Renal cortical epithelial cell (primary cell): ENCODE results near the gene COL17A1. TPM values are rescaled to one million over a fixed set of nuclear protein-coding genes. Genes with fewer than 3 reads are reported as not detected.
A peak's percentile ranks its signal among the peaks of the same experiment; 100 is the strongest.

Source experiments
- DNase-seq: peaks from one replicate; pipeline ENCODE4 v3.0.0-alpha.2; 2011; ENCODE audit warnings: low read depth
- total RNA-seq: library from RNA; depleted of rRNA; stranded (reverse); fragments of >200 nt; gene quantifications from 2 replicates; pipeline ENCODE4 v1.2.3, GENCODE V29; 2014

COL17A1 gene
- total RNA-seq, 1 donor from 2014 or later = 0.89 TPM

DNA sequence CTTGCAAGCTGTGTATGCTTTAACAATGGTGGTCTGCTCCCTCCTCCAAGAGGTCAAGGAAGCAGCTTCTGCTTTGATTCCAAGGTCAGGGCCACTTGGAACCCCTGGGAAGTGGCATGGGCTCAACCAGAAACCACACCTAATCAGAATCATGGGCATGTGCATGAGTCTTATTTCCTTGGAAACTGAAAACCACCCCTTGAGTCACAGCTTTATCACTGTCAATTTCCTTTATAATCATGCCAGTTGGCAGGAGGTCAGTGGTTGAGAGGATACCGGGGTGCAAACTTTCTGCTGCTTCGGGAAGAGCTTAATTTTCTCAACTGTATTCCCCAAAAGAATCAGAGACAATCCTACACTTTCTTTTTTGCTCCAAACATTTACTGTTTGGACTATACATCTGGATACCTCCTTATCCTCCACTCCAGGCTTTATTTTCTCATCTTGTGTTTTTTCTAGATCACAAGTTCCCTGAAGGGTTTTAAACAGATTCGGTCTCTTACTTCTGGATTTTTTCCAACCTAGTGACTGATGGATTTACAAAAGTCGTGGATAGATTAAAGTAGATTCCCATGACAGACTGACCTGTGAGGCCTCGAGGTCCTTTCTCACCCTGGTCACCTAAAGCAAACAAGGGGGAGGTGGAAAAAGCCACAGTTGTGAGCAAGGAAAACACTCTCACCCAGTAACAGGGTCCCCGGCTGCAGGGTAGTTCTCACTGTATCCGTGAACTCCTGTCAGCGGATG lies 36.0 kb downstream of the COL17A1 start:
- peak; percentile 82 for DNase-seq

DNA sequence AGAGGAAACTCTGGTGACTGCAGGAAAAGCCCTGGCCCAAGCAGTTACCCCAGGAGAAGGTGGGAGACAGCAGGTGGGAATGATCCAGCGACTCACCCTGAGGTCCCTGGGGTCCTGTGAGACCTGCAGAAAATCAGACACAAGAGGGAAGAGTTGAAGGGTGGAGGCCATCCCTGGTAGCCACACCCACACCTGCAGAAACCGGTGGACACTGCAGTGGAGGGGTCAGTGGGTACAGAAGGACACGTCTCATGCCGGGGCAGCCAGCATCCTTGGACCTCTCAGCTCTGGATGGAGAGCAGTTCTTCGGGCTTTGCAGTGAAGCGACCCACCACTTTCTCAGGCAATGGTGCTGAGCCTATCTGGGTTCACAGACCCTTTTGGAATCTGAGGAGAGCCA lies 39.0 kb downstream of the COL17A1 start:
- no peak for DNase-seq

DNA sequence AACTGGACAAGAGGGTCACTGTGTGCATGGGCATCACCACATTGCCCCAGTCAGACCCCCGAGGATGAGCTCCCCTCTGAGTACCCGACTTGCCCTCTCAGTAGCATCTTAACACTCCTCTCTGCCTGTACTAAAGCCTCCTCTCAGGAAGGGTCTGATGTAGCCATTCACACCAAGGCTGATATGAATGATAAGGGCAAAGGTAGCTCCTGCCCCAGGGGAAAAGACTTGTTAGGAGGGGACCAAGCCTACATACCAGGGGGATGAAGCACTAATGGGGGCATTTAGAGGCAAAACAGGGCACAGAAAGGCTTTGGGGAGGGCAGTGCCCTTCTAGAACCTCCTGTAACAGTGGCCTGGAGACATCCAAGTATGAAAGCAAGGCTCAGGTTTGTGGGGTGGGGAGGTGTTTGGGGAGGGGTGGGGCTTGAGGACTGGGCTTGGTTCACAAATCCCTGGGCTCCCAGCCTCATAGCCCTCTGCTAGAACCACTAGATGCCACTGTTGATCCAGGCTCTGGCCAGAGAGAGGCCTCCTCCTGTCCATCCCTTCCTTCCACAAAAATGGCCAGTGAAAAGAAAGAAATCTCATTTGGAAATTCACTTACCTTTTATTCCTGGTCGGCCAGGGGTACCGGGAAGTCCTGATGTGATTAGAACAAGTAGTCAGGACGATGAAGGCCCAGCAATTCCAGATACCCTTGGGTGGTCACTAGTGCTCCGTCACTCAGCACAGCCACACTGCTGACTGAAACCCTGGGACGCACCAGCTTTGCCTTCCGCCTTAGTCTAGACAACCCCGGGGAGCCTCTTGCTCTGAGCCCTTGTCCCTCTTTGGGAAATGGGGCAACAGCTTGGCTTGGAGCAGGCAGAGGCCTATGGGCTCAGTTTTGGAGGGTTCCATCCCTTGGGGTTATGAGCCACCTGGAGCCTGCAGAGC lies 40.3 kb downstream of the COL17A1 start:
- peak; percentile 64 for DNase-seq

DNA sequence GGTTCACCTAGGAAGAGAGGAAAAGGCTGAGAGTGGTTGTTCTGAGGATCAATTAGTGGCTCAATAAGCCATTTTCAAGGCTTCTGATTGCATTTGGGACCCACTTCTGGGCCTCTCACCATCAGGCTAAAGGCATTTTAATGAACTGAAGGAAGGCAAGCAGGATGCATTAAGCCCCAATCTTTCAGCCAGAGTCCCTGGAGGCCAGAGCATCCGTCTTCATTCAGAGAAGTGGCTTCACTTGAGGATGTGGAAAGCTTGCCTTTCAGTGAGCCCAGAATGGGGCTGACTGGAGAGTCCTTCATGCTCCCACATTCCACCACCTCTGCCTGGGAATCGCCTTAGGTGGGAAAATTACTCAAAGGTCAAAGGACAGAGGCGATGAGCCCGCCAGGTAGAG lies 41.8 kb downstream of the COL17A1 start:
- no peak for DNase-seq

DNA sequence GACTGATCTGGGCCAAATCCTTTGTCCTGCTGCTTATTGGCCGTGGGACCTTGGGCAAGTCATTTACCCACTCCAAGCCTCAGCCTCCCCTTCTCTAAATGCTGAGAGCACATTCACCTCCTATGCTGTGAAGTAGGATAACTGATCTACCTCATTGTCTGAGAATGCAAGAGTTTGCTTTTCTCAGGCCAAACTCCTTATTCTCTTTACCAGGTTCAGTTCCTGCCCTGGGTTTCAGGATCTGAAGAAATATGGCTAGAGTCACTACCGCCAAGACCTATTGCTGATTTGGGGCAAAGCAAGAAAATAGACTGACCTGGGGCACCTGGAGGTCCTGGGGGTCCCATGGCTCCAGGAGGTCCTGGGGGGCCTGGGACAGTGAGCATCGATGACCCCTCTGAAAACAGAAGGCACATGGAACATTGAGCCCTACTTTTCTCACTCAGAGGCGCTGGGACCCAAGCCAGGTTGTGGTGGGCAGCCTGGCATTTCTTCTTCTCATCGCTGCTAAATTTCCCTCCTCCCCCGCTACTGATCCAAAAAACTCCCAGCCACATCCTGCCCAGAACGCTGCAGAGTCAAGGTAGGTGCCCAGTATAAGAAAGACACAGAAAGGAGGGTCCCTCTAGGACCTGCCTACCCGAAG lies 42.4 kb downstream of the COL17A1 start:
- DNase-seq = no peak

DNA sequence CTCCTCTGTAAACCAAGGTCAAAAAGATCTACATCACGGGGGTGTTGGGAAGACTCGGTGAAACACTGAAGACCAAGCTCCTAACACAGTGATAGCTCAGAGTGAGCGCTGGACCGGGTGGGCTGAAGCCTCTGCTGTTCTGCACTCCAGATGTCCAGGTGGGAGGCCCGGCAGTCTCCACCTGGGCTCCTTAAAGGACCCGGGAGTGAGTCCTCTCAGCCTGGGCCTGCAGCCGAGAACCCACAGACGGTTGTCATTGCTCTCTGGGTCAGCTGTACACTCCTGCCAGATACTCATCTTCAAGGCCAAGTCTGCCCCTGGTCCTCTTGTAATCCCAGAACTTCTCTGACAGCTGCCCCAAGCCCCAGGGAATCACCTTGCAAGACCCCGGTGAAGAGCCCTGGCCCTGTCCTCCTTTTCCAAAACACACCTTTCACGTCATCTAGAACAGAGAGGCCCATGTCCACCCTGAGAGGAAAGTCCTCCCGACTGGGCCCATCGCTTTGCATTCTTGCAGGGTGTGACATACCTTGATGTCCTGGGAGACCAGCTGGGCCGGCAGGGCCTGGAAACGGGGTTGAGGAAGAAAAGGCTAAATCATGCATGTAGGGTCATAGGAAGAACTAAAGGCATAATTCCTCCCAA lies 43.7 kb downstream of the COL17A1 start:
- DNase-seq = no peak

DNA sequence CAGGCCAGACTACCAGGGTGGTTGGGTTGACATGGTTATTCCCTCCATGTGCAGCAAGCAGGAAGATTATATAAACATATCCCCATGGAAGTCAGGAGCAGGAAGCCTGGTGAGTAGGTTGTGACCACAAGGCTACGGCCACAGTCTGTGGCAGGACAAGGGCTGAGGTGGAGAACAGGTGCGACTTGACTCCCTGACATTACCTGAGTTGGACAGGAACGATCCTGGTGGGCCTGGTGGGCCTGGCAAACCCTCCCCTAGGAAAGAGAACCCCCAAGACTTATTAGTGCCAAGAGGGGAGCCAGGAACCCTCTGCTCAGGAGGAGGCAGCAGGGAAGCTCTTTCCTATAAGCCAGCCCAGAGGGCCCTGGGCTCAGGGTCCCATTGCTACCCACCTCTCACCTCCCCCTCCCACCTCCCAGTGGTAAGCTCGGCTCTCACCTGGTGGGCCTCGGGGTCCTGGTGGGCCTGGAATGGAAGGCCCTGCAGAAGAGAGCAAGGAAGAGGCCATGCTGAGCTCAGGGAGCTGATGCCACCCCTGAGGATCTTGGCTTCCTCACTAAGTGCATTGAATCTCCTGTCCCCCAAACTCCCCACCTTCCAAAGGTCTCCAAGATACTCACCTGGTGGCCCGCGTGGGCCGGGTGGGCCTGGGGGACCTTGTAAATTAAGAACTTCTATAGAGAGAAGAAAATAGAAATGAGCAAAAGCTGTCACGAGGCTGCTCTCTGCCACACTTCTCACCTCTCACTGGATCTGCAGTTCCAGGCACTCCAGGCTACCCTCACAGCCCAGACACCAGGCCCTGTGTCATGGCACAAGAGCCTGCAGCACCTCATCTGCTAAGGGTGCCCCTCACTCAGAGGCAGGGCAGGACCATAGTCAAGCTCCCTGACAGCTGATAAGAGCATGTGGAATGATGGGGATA lies 44.6 kb downstream of the COL17A1 start:
- no peak for DNase-seq

DNA sequence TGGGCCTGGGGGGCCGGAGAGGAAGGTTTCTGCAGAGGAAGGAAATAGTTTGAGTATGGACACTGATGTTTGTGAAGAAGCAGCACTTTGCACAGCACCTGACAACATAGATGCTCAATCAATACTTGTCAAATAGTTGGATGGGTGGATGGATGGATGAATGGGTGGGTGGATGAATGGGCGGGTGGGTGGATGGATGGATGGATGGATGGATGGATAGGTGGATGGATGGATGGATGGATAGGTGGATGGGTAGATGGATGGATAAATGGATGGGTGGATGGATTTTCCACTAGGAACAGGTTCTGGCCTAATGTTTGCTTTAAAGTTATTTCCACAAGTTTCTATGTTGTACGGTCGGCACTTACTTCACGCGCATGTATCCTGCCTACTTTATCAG lies 45.3 kb downstream of the COL17A1 start:
- DNase-seq = no peak

DNA sequence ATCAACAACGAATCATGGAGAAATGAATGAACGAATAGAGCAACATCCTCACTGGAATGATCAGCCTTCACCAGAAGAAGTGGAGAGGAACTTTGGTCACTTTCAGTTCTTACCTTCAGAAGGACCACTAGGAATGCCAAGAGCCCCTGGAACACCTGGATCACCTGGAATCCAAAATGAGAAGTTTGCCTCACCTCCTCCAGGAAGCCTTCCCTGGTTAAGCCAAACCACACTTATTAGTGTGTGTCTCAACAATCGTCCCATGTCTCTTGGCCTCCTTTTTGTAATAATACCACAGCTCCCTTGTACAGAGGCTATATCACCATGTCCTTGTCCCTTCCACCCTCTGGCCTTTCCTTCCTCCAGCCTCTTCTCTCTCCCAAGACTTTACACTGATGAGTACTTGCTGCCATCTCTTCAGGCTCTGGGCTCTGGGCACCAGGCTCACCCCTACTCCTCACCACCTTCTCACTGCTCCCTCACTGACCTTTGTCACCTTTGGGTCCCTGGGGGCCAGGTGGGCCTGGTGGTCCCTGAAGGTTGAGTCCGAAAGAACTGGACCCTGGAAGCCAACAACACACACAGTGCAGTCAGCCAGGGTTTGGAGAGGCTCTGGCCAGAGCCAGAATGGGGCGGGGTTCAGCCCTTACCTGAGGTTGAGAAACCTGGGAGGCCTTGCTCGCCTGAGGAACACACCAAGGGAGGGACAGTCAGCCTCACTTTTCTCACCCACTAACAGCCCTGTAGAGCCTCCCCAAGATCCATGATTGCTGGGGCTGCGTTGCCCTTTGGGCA lies 46.5 kb downstream of the COL17A1 start:
- no peak for DNase-seq

DNA sequence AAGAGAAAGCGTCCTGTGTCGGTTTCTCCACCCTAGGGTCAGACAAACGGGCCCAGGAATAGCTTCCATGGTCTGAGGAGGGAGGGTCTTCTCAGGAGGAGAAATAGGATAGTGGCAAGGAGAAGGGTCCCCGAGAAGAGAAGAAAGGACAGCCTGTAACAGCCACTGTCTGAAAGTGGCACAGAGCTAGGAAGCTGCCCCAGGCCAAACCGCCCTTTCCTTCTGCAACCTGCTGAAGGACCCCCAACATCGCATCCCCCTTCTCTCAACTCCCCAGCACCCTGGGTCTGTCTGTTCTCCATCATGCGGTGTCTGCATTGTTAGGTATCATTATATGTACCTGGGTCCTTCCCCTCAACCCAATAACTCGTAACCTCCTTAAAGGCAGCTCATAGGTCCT lies 47.1 kb downstream of the COL17A1 start:
- DNase-seq = no peak

DNA sequence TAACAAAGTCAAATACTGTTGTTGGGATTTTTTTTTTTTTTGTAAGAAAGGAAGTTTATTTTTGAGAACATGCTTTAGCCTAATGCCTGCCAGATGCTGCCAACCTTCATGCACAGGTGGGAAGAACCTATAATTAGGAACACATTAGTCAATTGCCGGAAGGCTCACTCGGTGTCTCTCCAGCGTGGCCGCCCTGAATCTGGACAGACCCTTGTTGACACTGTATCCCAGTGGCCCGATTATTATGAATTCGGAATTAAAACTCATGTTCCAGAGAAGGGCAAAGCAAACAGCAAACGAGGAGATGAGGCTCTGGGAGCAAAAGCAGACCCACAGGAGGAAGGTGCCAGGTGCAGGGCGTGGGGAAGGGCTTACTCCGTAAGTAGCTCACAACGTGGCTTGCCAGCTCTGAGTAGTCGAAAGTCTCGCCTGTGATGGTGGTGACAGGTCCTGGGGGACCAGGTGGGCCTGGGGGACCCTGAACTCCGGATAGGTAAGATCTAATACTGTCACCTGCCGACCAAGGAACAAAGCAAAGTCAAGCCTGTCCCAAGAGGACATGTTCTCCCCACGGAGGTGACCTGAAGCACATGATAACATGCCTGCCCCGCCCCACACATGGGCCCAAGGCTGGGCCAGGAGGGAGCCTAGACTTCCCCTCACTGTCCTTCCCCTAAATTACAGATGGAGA lies 48.3 kb downstream of the COL17A1 start:
- no peak for DNase-seq

DNA sequence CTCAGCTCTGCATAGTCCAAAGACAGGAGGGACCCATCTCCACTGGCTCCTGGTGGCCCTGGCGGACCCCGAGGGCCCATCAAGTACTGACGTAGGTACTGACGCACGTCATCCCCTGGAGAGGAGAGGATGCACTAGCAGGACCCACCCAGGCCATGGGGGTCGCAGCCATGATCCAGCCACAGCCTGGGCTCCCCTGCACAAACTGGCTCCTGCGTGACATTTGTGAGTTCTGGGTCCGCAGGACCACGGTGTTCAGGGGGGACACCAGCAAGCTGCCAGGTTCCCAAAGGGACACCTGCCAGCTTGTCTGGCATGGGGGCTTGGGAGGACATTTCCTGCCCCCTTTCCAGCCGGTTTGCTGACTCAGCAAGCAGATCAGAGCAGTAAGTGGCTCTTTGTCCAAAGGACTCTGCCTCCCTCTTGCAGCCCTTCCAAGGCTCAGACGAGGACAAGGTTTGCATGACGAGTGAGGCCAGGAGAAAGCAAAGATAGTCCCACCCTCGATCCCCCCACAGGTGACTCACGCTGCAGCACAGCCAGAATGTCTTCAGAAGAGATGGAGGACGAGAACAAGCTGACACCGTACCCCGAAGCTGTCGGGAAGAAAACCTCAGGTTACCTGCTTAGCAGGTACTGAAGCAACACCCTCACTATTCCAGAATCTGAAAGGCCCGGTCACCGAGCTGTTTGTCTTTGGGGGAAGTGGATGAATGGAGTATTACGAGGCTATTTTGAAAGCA lies 49.0 kb downstream of the COL17A1 start:
- DNase-seq = no peak

DNA sequence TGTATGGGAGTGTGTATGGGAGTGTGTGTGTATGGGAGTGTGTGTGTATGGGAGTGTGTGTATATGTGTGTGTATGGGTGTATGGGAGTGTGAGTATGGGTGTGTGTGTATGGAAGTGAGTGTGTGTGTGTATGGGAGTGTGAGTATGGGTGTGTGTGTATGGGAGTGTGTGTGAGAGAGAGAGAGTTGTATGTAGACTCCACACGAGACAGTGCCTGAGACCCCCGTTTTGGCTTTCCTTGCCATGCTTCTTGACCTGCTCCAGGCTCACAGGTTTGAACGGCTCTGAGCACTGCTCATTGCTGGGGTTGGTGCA lies 49.7 kb downstream of the COL17A1 start:
- DNase-seq = no peak

DNA sequence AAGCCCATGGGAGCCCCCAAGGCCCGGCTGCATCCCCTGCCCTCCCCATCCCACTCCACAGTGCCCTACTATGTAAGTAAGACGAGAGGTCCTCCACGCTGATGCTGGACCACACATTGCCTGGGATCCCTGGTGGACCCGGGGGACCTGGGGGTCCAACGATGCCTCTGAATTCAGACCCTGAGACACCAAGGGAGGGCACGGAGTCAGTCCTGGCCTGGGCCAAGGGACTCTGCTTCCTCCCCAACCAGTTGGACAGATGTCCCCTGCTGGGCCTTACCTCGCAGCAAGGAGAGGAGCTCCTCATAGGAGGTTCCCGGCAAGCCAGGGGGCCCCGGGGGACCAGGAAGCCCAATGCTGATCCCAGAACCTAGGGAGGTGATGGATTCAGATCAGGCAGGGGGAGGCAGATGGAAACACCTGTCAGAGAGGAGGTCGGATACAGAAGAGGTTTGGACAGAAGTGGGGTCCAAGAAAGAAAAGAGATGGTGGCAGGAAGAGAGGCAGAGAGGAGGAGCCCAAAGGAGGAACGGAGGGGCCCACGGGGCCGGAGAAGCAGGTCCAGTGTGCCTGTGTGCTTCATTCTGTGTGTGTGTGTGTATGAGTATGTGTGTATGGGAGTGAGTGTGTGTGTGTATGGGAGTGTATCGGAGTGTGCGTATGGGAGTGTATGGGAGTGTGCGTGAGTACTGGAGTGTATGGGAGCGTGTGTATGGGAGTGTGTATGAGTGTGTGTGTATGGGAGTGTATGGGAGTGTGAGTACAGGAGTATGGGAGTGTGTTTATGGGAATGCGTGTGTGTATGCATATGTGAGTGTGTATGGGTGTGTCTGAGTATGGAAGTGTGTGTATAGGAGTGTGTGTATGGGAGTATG lies 50.2 kb downstream of the COL17A1 start:
- no peak for DNase-seq

DNA sequence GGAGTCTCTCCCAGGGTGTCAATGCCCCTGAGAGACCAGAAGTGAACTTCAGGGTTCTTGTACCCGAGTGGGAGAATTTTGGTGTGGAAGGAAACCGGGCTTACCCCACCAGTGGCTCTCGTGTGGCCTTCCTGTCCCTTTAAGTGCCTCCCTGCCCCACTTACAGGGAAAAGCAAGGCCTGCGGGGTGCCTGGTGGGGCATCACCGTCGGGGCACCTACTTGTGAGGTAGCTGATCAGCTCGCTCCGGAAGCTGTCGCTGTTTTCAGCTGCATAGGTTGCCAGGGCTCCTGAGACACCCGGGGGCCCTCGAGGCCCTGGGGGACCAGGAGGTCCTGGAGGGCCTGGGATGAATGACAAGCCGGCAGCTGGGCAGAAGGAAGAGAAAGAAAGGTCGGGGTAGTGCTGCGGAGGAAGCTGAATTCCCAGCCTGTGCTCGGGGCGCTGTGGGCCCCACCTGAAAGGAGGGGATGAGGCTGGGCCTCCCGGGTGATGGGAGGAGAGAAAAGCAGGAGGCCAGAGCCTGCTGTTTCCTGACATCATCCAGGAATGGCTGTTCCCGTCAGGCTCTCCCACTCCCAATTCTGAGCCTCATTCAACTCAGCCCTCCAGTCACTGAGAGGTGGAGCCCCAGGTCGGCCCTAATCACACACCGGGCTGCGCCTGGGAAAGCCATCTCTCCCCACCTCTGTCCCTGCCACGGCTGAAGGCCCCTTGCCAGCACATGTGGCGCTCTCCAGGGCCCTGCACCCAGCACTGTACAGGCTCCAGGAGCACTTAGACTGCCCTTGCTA lies 51.1 kb downstream of the COL17A1 start:
- no peak for DNase-seq

DNA sequence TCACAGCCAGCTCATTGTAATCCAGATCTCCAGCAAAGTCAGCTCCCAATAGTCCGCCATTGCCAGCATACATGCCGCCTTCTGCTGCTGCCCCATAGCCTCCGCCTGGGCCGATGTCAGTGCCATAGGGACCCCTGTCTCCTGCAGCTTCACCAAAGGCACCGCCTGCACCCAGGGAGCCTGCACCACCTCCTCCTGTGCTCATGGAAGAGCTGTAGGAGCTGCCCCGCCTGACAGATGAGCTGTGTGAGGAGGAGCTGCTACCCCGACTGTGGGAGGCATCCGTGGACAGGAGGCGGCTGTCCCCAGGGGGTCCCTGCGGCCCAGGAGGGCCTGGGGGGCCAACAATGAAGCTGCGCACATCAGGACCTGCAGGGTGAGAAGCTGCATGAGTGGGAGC lies 51.7 kb downstream of the COL17A1 start:
- no peak for DNase-seq

DNA sequence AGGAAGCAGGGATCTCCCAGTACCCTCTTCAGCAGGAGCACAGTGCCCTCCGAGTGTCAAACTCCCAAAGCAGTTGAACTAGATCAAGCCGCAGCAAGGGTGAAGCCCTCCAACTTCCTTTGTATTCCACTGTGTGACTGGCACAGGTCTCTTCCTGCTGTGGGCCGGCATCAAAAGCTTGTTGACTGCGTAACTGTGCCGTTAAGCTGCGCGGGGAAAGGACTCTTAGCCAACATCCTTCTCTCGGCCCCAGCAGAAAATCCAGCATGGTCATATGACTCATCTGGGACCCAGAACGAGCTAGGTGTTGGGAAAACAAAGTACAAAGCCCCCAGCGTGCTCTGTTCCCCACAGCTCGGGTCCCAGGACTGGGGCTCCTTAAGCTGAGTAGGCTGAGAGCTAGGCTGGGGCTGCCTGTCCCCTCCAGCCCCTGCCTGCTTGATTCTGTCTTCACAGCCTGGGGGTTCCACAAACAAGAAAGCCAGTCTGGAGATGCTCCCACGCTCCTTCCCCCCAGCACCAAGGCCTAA lies 52.2 kb downstream of the COL17A1 start:
- DNase-seq = no peak
